Midbrain (tissue), 1 donor: ENCODE data around the gene ALDH8A1.
A peak's percentile ranks its signal among the peaks of the same experiment; 100 is the strongest.
"Not testable (repeated sequence)": the region's sequence is repeated elsewhere in the genome, so short reads cannot be mapped to it uniquely, and the experiment has no call there.

ENCODE experiments used
- DNase-seq: peaks from one replicate; lab custom pipeline; 2025; lab: John Stamatoyannopoulos, UW

Gene ALDH8A1

GRCh38 chr6:134909701-134910592 is 40.0 kb downstream of the ALDH8A1 start:
- DNase-seq, result no peak

DNA sequence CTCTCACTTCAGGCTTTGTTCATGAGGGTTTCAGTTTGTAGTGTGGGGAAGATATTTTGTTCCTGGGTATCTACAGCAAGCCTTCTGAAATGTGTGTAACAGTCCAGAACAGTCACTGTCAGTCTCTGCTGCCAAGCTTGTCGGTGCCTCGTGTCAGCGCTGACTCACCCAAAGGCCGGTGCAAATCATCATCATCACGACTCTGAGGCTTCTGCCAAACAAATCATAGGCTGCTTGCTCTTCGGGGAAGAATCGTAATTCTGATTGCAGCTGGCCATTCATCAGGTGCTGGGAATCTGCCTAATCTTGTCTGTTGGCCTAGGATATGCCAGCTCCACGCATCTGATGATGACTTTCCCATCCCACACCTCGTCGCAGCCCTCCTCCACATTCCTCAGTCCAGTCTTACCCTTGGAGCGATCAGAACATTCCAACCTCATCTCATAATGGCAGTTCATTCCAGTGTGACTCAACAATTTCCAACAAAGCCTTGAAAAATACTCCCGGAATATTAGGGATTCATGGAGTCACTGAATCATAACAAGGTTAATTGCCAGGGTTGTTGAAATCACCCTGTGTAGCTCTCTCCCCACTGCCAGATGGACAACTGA is 40.9 kb downstream of the ALDH8A1 start:
- DNase-seq, result no peak

DNA sequence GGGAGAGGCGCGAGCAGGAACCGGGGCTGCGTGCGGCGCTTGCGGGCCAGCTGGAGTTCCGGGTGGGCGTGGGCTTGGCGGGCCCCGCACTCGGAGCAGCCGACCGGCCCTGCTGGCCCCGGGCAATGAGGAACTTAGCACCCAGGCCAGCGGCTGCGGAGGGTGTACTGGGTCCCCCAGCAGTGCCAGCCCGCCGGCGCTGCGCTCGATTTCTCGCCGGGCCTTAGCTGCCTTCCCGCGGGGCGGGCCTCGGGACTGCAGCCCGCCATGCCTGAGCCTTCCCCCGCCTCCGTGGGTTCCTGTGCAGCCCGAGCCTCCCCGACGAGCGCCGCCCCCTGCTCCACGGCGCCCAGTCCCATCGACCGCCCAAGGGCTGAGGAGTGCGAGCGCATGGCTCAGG is 45.2 kb downstream of the ALDH8A1 start:
- DNase-seq, result not testable (repeated sequence)

- DNase-seq, result no peak
These were observed 46.5 kb downstream of the ALDH8A1 start for GRCh38 chr6:134903448-134903847.

DNA sequence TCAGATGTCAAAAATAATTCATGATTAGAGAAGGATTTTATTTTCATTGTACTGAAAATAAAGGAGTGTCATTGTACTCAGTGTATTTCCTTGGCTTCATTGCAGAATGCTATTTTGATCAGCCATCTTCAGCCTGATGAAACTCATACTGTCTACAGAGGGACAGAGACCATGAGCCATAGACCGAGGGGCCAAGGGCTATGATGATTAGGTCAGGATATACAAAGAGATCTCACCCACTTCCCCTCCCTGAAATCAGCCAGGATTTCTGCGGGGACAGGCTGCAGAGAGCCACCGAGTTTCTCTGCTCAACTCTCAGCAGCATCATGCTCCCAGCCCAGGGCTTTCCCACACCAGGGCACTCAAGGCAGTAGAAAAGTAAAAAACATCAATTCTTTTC is 47.0 kb downstream of the ALDH8A1 start:
- DNase-seq, result no peak

DNA sequence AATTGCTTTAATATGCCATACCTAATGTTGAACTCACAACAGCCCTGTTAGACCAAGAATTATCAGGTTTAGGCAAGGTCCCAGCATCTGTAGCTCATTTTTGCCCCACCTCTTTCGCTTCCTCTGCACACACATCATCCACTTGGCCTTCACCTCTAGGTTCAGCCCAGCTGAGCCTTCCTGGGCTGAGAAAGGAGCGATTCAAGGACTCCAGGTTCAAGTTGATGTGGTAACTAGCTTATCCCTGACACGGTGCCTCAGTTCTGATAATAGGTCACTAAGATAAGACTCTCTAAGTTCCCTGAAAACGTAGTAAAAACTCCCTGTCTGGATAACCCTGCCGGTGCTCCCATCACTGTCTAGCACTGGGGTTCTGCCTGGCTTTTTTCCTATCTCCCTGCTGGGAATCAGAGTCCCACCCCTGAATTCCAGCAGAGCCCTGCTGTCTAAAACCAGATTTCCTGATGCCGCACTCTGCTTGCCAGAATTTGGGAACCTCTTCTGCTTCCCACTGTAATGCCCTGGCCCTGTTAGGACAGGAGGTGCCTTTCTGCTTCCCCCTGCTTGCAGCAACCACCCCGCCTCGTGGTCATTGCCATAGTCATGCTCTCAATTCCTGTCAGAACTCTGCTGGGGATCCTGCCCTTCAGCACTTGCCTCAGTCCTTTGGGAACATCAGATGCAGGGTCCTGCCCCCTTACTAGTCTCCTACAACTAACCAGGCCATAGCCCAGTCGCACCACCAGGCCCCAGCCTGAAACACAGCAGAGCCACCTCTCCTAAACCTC is 47.6 kb downstream of the ALDH8A1 start:
- no peak for DNase-seq

GRCh38 chr6:134898575-134898974 is 51.3 kb downstream of the ALDH8A1 start:
- no peak for DNase-seq

- not testable (repeated sequence) for DNase-seq
These were observed 51.7 kb downstream of the ALDH8A1 start for GRCh38 chr6:134898166-134898565.

DNA sequence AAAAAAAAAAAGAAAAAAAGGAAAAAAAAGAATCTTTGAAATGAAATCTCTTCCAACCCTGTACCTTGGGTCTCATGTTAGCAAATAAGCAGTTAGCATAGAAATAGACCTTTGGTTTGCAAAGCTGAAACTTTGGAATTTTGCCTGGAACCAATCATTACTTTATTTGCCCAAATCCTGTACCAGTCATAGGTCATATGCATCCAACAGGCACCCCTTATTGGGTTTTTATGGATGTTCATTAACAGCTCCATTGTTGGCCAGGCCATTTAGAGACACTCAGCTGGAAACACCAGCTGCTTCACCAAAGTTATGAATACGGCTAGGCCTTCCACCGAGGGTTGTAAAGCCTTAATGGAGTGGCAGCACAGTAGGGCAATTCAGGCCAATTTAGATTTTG is 53.0 kb downstream of the ALDH8A1 start:
- no peak for DNase-seq

GRCh38 chr6:134894800-134895199 is 55.1 kb downstream of the ALDH8A1 start:
- DNase-seq, result no peak

DNA sequence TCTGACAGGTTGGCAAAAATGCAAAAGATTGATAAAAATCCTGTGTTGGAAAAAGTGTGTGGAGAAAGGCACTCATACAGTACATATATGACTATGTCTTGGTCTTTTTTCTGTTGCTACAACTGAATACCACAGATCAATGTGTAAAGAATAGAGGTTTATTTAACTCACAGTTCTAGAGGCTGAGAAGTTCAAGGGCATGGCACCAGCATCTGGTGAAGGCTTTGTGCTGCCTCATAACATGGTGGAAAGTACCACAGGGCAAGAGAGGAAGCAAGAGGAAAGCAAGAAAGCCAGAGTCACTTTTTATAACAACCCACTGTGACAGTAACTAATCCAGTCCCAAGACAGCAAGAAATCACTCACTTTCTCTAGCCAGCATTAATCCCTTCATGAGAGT is 57.5 kb downstream of the ALDH8A1 start:
- no peak for DNase-seq

DNA sequence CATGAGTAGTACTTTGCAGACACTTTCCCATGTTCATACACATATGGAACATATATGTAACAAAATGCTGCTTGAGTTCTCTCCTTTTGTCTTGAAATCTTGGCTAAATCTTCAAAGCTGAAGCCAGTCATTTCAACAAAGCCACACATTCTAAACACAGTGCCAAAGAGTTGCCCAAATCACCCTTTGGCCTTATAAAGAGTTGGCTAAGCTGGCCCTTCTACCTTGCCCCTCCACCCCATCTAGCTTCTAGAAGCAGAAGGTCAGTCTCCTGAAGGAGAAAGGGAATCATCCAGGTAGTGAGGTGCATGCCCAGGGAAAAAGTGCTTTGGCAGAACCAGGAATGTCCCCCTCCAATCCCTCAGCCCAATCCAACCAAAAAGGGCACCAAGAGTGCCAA is 58.3 kb downstream of the ALDH8A1 start:
- no peak for DNase-seq

- DNase-seq, result no peak
These were observed 61.6 kb downstream of the ALDH8A1 start for GRCh38 chr6:134888316-134888715.

DNA sequence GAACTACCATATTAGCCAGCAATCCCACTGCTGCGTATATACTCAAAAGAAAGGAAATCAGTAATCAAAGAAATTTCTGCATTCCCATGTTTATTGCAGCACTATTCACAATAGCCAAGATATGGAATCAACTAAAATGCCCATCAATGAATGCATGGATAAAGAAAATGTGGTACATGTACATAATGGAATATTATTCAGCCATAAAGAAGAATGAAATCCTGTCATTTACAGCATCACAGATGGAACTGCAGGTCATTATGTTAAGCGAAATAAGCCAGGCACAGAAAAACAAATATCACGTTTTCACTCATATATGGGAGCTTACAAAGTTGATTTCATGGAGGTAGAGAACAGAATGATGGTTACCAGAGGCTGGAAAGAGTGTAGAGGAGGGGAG is 65.1 kb downstream of the ALDH8A1 start:
- DNase-seq, result no peak

- DNase-seq, result no peak
These were observed 66.6 kb downstream of the ALDH8A1 start for GRCh38 chr6:134883314-134883713.

GRCh38 chr6:134882426-134883038 is 67.4 kb downstream of the ALDH8A1 start:
- peak; percentile 86 for DNase-seq

GRCh38 chr6:134880487-134881190 is 69.3 kb downstream of the ALDH8A1 start:
- no peak for DNase-seq

- DNase-seq, result no peak
These were observed 71.8 kb downstream of the ALDH8A1 start for GRCh38 chr6:134878136-134878535.

- no peak for DNase-seq
These were observed 74.5 kb downstream of the ALDH8A1 start for GRCh38 chr6:134875367-134875766.

GRCh38 chr6:134873500-134874388 is 76.2 kb downstream of the ALDH8A1 start:
- no peak for DNase-seq
